Retinal pigment epithelial cell (primary cell): Measurements from ENCODE around the gene PFDN1.

Experiments
- DNase-seq: peaks from one replicate; pipeline ENCODE4 v3.0.0-alpha.2; 2010; ENCODE audit warnings: low read depth
- H3K4me3 ChIP-seq: 2 replicates; pipeline ENCODE4 v1.5.1; 2011; ENCODE audit warnings: mild to moderate bottlenecking, low read length, control low read depth, moderate library complexity
- TF ChIP-seq, protein P1 (sequence below): conservative IDR thresholded peaks from 2 replicates; pipeline ENCODE4 v1.5.1; 2011; ENCODE audit warnings: low read depth, low read length, control low read depth, inconsistent platforms

Gene PFDN1

DNA sequence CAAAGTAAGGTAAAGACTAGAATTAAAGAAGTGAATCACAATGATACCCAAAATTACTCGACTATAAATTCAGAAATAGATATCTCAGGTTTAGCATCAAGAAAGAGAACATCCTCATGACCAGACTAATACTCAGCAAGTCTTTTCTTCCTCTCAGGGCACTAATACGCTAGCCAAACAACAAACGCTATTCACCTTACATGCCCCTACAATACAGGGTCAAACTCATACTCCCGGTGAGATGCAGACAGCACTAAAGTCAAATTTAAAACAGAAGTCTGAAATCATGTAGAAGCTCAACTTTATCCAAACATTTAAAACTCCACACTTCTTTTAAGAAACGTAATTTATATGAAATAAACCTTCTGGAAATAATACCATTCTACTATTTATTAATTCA, 5.6 kb downstream of the PFDN1 start:
- DNase-seq: no peak
- TF ChIP-seq, protein P1, sequence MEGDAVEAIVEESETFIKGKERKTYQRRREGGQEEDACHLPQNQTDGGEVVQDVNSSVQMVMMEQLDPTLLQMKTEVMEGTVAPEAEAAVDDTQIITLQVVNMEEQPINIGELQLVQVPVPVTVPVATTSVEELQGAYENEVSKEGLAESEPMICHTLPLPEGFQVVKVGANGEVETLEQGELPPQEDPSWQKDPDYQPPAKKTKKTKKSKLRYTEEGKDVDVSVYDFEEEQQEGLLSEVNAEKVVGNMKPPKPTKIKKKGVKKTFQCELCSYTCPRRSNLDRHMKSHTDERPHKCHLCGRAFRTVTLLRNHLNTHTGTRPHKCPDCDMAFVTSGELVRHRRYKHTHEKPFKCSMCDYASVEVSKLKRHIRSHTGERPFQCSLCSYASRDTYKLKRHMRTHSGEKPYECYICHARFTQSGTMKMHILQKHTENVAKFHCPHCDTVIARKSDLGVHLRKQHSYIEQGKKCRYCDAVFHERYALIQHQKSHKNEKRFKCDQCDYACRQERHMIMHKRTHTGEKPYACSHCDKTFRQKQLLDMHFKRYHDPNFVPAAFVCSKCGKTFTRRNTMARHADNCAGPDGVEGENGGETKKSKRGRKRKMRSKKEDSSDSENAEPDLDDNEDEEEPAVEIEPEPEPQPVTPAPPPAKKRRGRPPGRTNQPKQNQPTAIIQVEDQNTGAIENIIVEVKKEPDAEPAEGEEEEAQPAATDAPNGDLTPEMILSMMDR: no peak
- H3K4me3 ChIP-seq: no peak overlapping the region

DNA sequence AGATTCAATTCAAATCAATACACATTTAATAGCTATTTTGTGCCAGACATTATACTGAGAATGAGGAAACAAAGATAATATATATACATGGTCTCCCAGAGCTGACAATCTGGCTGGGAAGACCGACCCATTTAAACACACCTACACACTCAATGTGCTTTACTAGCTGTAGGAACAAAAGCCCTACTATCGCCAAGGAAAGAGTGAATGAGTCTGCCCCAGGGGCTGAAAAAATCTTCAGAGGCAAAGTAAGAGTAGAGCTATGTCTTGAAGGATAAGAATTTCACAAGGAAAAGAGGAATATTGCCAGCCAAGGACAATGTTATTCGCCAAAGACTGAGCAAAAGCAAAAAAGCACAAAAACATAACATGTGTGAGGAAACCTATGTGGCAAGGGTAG, 6.6 kb downstream of the PFDN1 start:
- TF ChIP-seq, protein P1: no peak
- no peak overlapping the region for H3K4me3 ChIP-seq
- DNase-seq: no peak

DNA sequence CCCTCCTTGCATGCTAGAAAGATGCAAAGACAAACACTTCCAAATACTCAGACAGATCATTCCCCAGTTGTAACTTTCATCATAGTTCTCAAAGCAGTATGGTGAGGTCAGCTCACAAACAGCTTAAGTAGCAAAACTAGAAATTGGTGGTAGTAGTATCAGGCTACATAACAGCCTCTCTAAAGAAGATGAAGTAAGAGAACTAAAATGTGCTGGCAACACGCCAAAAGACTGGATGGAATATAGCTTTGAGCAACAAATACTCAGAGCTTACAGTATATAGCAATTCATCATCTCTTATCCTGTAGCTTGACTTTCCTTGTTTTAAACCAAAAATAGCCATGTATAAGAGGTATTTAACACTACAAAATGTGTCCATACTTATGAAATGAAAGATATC, 7.5 kb downstream of the PFDN1 start:
- no peak overlapping the region for H3K4me3 ChIP-seq
- peak; percentile 91 for DNase-seq
- TF ChIP-seq, protein P1: no peak

DNA sequence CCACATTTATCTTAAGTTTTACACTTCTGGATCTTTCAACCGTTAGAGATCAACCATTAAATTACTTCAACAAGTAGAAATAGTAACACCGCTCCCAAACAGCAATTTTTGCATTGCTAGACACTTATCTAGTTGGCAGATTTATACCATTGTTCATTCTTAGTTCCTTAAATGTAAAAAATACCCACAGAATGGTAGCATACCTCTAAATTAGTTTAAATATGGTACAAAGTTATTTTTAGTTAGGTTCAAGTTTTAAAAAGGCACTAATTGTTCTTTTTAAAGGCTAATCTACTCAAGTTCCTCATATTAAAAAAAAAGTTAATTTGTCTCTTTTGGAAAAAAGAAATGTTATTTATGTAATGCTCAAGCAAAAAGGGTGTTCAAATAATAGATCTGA, 8.1 kb downstream of the PFDN1 start:
- H3K4me3 ChIP-seq: no peak overlapping the region
- TF ChIP-seq, protein P1: no peak
- no peak for DNase-seq

DNA sequence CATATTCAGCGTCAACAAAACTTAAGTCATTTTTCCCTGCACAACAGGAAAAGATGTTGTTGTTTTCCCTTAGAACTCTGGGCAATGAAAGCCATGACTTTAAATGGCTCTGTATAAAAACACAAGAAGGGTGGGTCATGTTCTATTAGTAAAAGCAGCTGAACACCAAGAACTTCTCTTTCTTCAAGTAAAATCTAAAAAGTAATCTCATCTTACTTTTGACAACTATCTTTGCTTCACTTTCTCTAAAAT, 9.1 kb downstream of the PFDN1 start:
- TF ChIP-seq, protein P1: no peak
- H3K4me3 ChIP-seq: no peak overlapping the region
- no peak for DNase-seq

DNA sequence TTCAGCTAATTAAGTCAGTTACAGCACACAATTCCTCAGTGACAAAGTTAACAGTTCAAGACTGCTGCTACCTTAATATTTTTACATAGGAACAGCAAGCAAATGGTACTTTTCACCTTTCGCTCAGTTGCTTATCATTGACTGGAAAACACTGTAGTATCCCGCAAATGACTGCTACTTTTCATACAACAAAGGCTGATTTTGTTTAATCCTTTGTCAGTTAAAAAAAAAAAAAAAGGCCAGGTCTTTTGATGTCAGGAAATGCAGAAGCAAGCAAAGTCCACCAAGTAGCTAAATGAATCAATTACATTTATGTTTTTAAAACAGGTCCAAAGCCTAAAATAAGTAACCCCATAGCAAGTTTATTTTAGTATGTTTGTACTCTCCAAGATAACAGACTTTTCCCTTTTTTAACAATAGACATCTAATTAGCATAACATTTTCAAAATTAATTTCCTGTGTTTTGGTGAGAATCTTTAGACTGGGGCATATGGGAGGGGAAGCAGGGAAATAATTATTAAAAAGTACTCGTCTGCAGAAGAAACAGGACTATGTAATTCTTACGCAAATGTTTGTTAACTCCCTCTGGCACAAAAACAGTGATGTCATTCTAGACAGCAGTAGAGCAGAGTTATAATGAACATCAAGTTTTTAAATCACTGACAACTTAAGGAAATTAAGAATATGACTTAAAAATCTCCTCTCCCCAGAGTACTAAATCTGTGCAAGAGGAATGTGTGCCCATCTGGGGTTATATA, 9.6 kb downstream of the PFDN1 start:
- H3K4me3 ChIP-seq: no peak overlapping the region
- no peak for DNase-seq
- TF ChIP-seq, protein P1: no peak

DNA sequence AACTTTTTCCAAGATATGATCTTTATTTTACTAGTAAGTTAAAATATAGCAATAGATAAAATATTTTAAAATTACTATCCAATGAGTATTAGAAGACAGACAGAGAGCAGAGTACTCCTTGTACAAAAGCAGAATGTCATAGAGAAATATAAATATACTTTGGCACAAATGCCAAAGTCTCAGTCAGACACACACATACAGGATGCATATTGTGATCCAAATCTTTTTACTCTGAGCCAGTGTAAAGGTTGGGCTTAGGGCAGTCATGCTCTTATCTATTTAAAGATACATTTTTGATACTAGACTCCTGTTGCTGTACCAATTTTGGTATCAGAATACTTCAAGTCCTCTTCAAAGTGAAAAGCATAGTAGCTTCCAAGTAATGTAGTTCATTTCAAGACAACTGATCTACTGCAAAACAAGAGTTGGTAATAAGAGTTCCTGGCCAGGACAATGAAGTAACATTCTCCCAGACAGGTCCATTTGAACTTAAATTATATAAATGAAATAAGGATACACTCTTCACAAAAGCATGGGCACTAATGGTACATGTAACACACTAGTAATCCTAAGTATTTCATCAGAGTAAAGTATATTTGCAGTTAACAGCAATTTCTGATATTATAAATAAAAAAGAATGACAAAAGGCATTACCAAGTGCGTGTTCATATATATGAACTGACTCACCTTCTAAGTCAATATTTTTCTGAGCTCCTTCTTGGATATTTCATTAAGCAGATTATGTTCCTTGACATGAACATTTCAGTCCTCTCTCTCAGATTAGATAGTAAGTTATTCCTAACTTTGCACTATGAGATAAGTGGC, 10.5 kb downstream of the PFDN1 start:
- no peak overlapping the region for H3K4me3 ChIP-seq
- TF ChIP-seq, protein P1: no peak
- DNase-seq: no peak
